Karpas-422 (cell line): ENCODE results near the gene CAMK2A. TPM values are rescaled to one million over a fixed set of nuclear protein-coding genes. Genes with fewer than 3 reads are reported as not detected.

ENCODE experiments used
- DNase-seq: peaks from one replicate; pipeline ENCODE4 v3.0.0-alpha.2; 2015
- H2AFZ ChIP-seq: fragments of 200-600 bp; sonication (generic); 2 replicates; pipeline ENCODE4 v1.6.1; 2014; ENCODE audit warnings: antibody characterized with exemption, low read length, mixed read lengths
- H3K27ac ChIP-seq: fragments of 200-600 bp; sonication (generic); 2 replicates; pipeline ENCODE4 v1.5.1; 2014; ENCODE audit warnings: mild to moderate bottlenecking, low read length, moderate library complexity
- H3K27me3 ChIP-seq: fragments of 200-600 bp; sonication (generic); 2 replicates; pipeline ENCODE4 v1.6.1; 2014; ENCODE audit warnings: low read length, mixed read lengths
- H3K36me3 ChIP-seq: fragments of 200-600 bp; sonication (generic); 2 replicates; pipeline ENCODE4 v1.6.1; 2014; ENCODE audit warnings: low read length, mixed read lengths; ENCODE audit not compliant: insufficient read depth
- H3K4me1 ChIP-seq: fragments of 200-600 bp; sonication (generic); 2 replicates; pipeline ENCODE4 v1.6.1; 2014; ENCODE audit warnings: mild to moderate bottlenecking, low read length, mixed read lengths
- H3K4me2 ChIP-seq: fragments of 200-600 bp; sonication (generic); 2 replicates; pipeline ENCODE4 v1.6.1; 2014; ENCODE audit warnings: low read length, low read depth, mild to moderate bottlenecking; ENCODE audit not compliant: poor library complexity, severe bottlenecking
- H3K4me3 ChIP-seq: fragments of 200-600 bp; sonication (generic); 2 replicates; pipeline ENCODE4 v1.5.1; 2014; ENCODE audit warnings: mild to moderate bottlenecking, antibody characterized with exemption, low read length, mixed read lengths
- H3K79me2 ChIP-seq: fragments of 200-600 bp; sonication (generic); 2 replicates; pipeline ENCODE4 v1.6.1; 2014; ENCODE audit warnings: mild to moderate bottlenecking, low read length, mixed read lengths
- H3K9ac ChIP-seq: fragments of 200-600 bp; sonication (generic); 2 replicates; pipeline ENCODE4 v1.6.0; 2014; ENCODE audit warnings: low read length
- H3K9me2 ChIP-seq: fragments of 200-600 bp; sonication (generic), shearing (Covaris generic); replicated peaks from 2 replicates; pipeline ENCODE4 v1.6.0; 2014; ENCODE audit warnings: mild to moderate bottlenecking, low read length, moderate library complexity; ENCODE audit not compliant: insufficient read depth
- H3K9me3 ChIP-seq: fragments of 300-700, 200-600 bp; sonication (generic); 2 replicates; pipeline ENCODE4 v1.6.1; 2014; ENCODE audit warnings: low read length, mixed read lengths
- H4K20me1 ChIP-seq: fragments of 200-600 bp; sonication (generic); 2 replicates; pipeline ENCODE4 v1.6.1; 2014; ENCODE audit warnings: mild to moderate bottlenecking, antibody characterized with exemption, low read length, low read depth; ENCODE audit not compliant: insufficient read depth
- total RNA-seq: library from RNA; depleted of rRNA; stranded (reverse); fragments of >200 nt; shearing (Covaris generic); gene quantifications from 2 replicates; pipeline ENCODE4 v1.2.3, GENCODE V29; 2014; ENCODE audit warnings: low replicate concordance

The CAMK2A gene
- total RNA-seq, 1 experiment from 2014 or later, result not detected

DNA sequence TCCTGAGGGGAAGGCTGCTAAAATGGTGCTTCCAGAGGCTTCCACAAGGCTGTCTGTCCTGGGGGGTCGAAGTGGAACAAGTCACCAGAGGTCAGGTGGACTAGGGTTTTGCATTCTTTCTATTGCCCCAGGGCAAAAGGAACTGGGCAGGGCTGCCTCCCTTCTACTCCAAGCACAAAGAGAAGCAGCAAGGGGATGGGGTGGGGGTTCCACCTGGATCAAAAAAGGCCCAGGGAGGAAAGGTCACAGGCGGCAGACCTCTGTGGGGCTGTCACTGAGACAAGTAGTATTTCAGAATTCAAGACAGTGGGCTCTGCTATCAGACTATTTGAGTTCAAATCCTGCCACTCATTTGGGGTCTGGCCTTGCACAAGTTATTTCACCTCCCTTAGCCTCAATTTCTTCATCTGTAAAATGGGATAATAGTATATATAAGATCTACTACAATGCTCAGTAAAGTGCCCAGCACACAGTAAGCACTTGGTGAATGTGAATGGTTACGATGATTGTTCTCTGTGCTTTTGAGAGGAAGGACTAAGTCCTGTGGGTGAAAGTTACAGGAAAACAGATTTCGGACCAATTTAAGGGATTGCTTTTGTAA, 15.0 kb upstream of the CAMK2A start:
- Histone ChIP-seq H3K9me3 (no peaks in the 10 kb centered on the region), H3K27ac (no peak overlapping the region), H3K4me2 (no peak overlapping the region), H3K27me3 (no peaks in the 10 kb centered on the region), H3K36me3 (no peaks in the 10 kb centered on the region), H3K9me2 (no peaks in the 10 kb centered on the region), H3K79me2 (no peaks in the 10 kb centered on the region), H3K4me3 (no peak overlapping the region), H2AFZ (no peak overlapping the region), H4K20me1 (peaks cover 4% of the 10 kb centered on the region; the same call in 1 of the 2 replicates), H3K4me1 (peaks cover 5% of the 10 kb centered on the region), H3K9ac (no peak overlapping the region)
- DNase-seq, result no peak

DNA sequence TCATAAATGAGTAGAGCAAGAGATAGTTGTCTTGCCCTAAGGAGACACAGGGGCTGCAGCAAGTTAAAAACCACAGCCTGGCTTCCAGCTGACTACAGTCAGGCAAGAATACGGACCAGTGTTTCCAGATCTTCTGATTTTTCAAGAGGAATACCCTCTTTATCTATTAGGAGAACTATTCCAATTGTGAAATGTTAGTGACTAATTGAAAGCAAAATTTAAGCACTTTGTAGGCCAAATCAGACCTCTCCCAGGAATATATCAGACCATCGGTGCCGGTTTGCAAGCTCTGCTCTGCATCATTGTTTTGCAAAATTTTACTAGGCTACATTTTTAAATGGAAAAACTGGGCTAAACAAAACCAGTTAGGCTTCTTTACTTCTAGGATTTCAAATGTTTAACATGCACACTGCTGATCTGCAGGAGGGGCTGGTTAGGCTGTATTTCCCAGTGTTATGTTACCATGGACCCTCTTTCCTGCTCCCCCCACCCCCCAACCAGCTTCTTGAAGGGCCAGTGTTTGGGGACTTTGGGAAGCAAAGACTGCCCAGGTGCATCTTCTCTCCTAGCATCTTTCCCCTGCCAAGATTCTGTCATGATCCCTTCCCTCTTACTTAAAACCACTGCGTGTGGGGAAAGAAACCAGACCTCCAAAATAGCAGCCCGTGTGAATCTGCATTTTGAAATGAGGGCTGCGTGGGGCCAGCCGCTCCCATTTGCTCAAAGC, 14.2 kb upstream of the CAMK2A start:
- no peak overlapping the region for H2AFZ ChIP-seq
- DNase-seq, result no peak
- no peak overlapping the region for H3K4me3 ChIP-seq
- no peaks in the 10 kb centered on the region for H3K4me1 ChIP-seq
- H3K9me2 ChIP-seq, result no peaks in the 10 kb centered on the region
- no peak overlapping the region for H3K9ac ChIP-seq
- no peak overlapping the region for H3K27ac ChIP-seq
- H4K20me1 ChIP-seq, result peaks cover 4% of the 10 kb centered on the region; the same call in 1 of the 2 replicates
- H3K27me3 ChIP-seq, result no peaks in the 10 kb centered on the region
- H3K36me3 ChIP-seq, result no peaks in the 10 kb centered on the region
- H3K79me2 ChIP-seq, result no peaks in the 10 kb centered on the region
- H3K9me3 ChIP-seq, result no peaks in the 10 kb centered on the region
- no peak overlapping the region for H3K4me2 ChIP-seq

DNA sequence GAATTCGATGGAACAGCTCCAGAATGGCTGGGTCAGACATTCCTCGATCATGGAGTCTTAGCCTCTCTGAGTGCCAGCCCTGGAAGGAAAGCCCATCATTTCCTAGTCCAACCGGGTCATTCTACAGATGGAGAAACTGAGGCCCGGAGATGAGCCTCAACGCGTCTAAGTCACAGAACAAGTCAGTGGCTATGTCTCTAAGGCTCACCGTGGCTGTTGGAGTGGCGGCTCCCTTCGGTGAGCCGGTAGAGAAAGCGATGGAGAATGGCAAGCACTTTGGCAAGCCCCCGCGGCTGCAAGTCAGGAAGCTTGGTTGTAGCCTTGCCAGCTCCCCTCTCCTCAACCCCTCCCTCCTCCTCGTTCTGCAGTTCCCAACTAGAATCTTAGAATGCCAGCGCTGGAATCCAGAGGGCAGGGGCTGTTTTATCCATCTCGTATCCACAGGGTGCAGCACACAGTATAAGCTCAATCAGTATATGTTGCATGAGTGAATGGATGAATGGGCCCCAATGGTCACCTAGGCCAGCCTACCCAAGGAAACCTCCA, 13.6 kb upstream of the CAMK2A start:
- H3K36me3 ChIP-seq, result no peaks in the 10 kb centered on the region

DNA sequence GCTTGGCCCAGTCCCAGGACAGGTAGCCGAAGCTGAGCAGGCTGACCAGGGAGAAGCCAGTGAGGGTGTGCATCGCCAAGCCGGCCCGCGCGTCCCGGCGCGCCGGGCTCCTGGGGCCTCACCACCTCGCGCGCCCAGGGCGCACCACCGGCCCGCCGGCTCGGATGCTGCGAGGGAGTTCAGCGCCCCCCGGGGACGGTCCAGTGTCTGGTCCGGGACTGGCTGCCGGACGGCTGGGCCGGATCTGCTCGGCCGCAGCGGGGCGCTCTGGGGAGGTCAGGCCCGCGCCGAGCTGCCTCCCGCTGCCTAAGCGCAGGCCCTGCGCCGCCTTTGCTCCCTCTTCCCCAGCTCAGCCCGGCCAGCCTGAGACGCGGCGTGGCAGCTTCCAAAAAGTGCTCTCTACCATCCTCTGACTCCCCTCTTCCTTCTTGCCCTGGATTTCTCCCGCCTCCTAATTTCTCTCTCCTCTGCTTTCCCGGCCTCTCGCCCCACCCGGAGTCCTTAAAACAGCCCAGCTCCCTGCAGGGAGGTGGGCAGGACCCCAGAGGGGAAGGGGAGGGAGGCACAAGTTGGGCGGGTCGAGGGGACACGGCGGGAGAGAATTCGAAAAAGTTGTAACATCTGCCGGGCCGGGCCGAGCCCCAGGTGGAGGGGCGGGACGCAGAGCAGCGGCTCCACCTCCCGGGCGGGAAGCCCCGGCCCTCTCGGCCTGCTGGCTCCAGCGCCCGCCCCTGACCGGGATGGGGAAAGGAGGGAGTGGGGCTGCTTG, 12.9 kb upstream of the CAMK2A start, which contains the start of gene ARSI:
ARSI (minus strand) TSS at position 605 of the 769 bp plus-strand sequence; CDS start at position 73, 532 bp downstream.
- H2AFZ ChIP-seq, result no peak within 1 kb of the TSS
- H3K36me3 ChIP-seq, result no peaks in the 10 kb centered on the region
- no peaks in the 10 kb centered on the region for H3K27me3 ChIP-seq
- H3K9me3 ChIP-seq, result no peaks in the 10 kb centered on the region
- H3K27ac ChIP-seq, result no peak within 1 kb of the TSS
- no peaks in the 10 kb centered on the region for H3K79me2 ChIP-seq
- no peaks in the 10 kb centered on the region for H3K9me2 ChIP-seq
- no peaks in the 10 kb centered on the region for H3K4me1 ChIP-seq
- no peak within 1 kb of the TSS for H3K4me2 ChIP-seq
- peaks cover 4% of the 10 kb centered on the region; the same call in 1 of the 2 replicates for H4K20me1 ChIP-seq
- no peak within 1 kb of the TSS for H3K9ac ChIP-seq
- no peak within 1 kb of the TSS for H3K4me3 ChIP-seq
- DNase-seq, result no peak

More for the DNA sequence above, 13.6 kb upstream of the CAMK2A start:
- no peaks in the 10 kb centered on the region for H3K9me2 ChIP-seq
- H3K27me3 ChIP-seq, result no peaks in the 10 kb centered on the region
- H2AFZ ChIP-seq, result no peak overlapping the region
- H3K4me2 ChIP-seq, result no peak overlapping the region
- H3K4me1 ChIP-seq, result no peaks in the 10 kb centered on the region
- H3K79me2 ChIP-seq, result no peaks in the 10 kb centered on the region
- peaks cover 4% of the 10 kb centered on the region; the same call in 1 of the 2 replicates for H4K20me1 ChIP-seq
- no peaks in the 10 kb centered on the region for H3K9me3 ChIP-seq
- DNase-seq, result no peak
- no peak overlapping the region for H3K4me3 ChIP-seq
- no peak overlapping the region for H3K27ac ChIP-seq
- H3K9ac ChIP-seq, result no peak overlapping the region

DNA sequence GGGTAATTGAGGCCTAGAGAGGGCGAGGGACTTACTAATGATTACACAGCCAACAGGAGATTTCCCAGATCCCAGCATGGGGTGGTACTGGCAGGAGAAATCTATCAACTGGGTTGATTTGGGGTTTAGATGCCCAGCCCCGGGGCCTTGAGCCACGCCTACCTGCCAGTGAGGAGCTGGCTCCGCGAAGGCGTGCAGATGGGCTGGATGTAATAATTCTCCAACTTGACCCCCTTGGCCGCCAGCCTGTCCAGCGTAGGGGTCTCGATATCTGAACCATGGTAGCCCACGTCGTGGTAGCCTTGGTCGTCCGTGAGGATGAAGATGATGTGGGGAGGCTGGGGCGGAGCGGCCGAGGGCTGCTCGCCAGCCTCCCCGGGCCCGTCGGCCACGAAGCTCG, 12.3 kb upstream of the CAMK2A start:
- Histone ChIP-seq H3K9ac (no peak overlapping the region), H3K9me3 (no peaks in the 10 kb centered on the region), H3K27me3 (no peaks in the 10 kb centered on the region), H2AFZ (no peak overlapping the region), H3K79me2 (no peaks in the 10 kb centered on the region), H3K9me2 (no peaks in the 10 kb centered on the region), H3K36me3 (no peaks in the 10 kb centered on the region), H3K4me1 (no peaks in the 10 kb centered on the region), H3K27ac (no peak overlapping the region), H3K4me3 (no peak overlapping the region), H3K4me2 (no peak overlapping the region), H4K20me1 (peaks cover 4% of the 10 kb centered on the region; the same call in 1 of the 2 replicates)
- no peak for DNase-seq

DNA sequence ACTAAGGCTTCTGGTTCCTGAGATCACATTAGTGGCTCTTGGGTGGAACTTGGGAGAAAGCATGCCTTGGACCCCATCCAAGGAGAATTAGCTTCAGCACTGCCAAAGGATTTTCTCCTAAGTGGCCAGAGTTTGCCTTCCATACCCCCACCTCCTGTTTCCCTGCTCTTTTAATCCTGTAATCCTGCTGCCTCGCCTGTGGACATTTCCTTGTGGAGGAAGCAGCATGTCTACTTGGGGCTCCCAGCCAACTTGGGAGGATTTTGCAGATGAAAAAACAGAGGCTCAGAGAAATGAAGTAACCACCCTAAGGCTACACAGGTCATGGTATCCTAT, 11.6 kb upstream of the CAMK2A start:
- no peak overlapping the region for H3K9ac ChIP-seq
- H3K27ac ChIP-seq, result no peak overlapping the region
- H3K9me2 ChIP-seq, result no peaks in the 10 kb centered on the region
- H3K36me3 ChIP-seq, result no peaks in the 10 kb centered on the region
- H3K27me3 ChIP-seq, result no peaks in the 10 kb centered on the region
- no peaks in the 10 kb centered on the region for H3K9me3 ChIP-seq
- H3K79me2 ChIP-seq, result no peaks in the 10 kb centered on the region
- DNase-seq, result no peak
- H3K4me1 ChIP-seq, result no peaks in the 10 kb centered on the region
- peaks cover 4% of the 10 kb centered on the region; the same call in 1 of the 2 replicates for H4K20me1 ChIP-seq
- no peak overlapping the region for H2AFZ ChIP-seq
- H3K4me2 ChIP-seq, result no peak overlapping the region
- no peak overlapping the region for H3K4me3 ChIP-seq

DNA sequence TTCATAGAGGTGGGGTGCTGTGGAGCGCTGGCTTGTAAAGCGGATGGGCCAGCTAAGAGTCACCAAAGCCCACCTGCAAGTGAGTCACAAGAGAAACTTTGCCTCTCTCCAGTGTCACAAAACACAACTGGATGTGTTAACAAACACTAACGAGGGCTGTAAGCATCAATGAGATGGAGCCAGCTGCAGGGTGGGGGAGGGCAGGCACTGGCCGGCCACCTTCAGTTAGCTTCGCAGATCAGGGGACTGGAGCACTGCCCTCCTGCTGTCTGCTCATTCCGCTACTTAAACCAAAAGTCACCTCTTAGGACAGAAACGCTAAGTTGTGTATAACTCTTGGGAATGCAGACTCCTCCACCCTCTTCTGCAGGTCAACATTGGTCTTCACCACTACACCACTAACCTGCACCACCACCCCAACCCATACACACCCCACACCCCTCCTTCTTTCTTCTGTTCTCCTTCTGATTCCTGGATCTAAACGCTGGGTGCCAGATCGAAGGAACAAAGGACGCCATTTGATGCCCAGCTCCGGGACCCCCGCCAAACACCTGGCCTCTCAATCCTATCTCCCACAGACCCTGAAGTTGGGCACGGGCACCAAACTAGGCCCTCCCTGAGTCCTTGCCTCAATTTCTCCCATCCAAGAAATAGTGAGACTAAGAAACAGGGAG, 11.1 kb upstream of the CAMK2A start:
- Histone ChIP-seq H3K79me2 (no peaks in the 10 kb centered on the region), H3K36me3 (no peaks in the 10 kb centered on the region), H3K27ac (no peak overlapping the region), H2AFZ (no peak overlapping the region), H3K4me1 (no peaks in the 10 kb centered on the region), H3K4me2 (no peak overlapping the region), H3K9ac (no peak overlapping the region), H3K9me3 (no peaks in the 10 kb centered on the region), H3K4me3 (no peak overlapping the region), H3K27me3 (no peaks in the 10 kb centered on the region), H3K9me2 (no peaks in the 10 kb centered on the region), H4K20me1 (peaks cover 4% of the 10 kb centered on the region; the same call in 1 of the 2 replicates)
- DNase-seq, result no peak
